ENCODE data around the gene TUBB6. TPM values are rescaled to one million over a fixed set of nuclear protein-coding genes. Genes with fewer than 3 reads are reported as not detected.

Gene TUBB6
- total and polyA plus RNA-seq, 5 donors from 2014 or later = 0.22 to 2.4 (median 0.64) TPM; not detected in 1

DNA sequence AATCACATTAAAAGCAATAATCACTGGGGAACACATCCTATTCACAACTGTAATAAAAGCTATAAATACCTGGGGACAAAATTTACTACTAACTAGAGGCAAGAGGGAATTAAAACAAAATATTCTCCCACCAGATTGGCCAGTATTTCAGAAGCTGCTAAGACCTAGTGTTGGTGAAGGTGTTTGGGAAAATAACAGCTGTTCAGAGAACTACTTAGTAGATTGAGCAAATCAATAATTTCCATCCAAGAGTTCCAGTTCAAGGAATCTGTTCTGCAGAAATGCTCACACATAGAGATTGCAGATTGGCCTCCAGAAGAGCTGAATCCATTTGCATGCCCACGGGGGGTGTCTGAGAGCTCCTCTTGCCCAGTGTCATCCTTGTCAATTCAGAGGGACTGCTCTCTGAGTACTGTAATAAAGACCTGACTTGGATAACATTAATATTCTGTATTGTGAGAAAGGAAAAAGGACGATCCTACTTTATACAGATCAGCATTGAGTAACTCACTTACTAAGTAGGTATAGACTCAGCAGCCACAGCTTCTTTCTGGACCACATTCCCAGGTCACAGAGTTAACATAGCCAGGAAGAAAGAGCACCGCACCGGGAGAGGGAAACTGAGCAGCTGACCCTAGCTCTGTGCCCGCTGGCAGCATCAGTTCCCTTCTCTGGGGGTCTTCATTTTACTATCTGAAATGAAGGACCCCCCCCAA lies 5.6 kb downstream of the TUBB6 start:
- no peak for DNase-seq
- ATAC-seq (ENCODE audit: low read depth in 2 of 2) = no peak
- H3K27ac Mint-ChIP-seq = no peak overlapping the region
- no peak overlapping the region for H3K4me3 ChIP-seq (ENCODE audit: low read depth, low read length)
- no peak overlapping the region for H3K27ac ChIP-seq (ENCODE audit: insufficient read depth, low read length, poor library complexity, severe bottlenecking)
- H3K27me3 Mint-ChIP-seq = peaks cover 42% of the 10 kb centered on the region
- peaks cover under 1% of the 10 kb centered on the region for H3K4me1 ChIP-seq (ENCODE audit: control insufficient read depth, insufficient read depth, low read length, poor library complexity, severe bottlenecking)
- H3K9me3 ChIP-seq (ENCODE audit: control insufficient read depth in 2 of 2, low read length in 2 of 2) = peaks cover 8 to 10% of the 10 kb centered on the region in 2 experiments
- H3K36me3 Mint-ChIP-seq = no peaks in the 10 kb centered on the region
- H3K36me3 ChIP-seq (ENCODE audit: control insufficient read depth, insufficient read depth, low read length) = no peaks in the 10 kb centered on the region
- no peaks in the 10 kb centered on the region for H3K4me1 Mint-ChIP-seq
- H3K9me3 Mint-ChIP-seq = peaks cover 0 to 9% (median 6%) of the 10 kb centered on the region in 7 donors
- H3K27me3 ChIP-seq (ENCODE audit: control insufficient read depth, insufficient read depth, low read length) = peaks cover 6% of the 10 kb centered on the region
- H3K4me3 Mint-ChIP-seq = no peak overlapping the region

DNA sequence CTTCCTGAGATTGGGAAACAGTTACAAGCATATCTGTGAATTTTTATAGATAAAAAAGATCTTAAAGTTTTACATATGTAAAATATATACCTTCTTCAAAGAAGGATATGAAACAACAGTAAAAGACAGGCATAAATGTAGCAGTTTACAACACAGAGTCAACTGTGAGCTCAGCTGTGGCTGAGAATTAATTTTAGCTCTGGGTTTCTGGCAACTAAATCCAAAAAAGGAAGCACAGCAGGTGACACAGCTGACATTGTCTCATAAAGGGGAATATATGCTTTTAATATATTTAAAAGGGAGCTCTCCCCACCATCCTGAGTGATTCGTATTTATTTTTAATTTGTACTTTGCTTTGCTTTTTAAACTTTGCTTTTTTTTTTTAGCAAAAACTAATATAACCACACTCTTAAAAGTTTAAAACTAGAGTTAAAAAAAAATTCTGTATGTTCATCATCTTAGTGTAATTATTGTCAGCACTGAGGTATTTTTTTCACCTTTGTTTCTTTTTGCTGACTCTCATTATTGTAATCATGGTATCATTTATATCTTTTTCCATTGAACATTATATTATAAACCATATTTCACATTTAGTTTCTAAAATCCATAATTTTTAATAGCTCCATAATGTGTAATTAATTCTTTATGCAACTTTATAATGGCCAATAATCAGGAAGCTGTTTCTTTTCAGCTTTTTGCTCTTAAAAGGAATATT lies 6.7 kb downstream of the TUBB6 start:
- Mint-ChIP-seq H3K36me3 (no peaks in the 10 kb centered on the region), H3K27ac (no peak overlapping the region), H3K9me3 (peaks cover 0 to 9% (median 3%) of the 10 kb centered on the region in 7 donors), H3K27me3 (peaks cover 33% of the 10 kb centered on the region), H3K4me3 (no peak overlapping the region), H3K4me1 (no peaks in the 10 kb centered on the region)
- DNase-seq (no peak), ATAC-seq (ENCODE audit: low read depth in 2 of 2) (no peak)
- no peaks in the 10 kb centered on the region for H3K4me1 ChIP-seq (ENCODE audit: control insufficient read depth, insufficient read depth, low read length, poor library complexity, severe bottlenecking)
- H3K27me3 ChIP-seq (ENCODE audit: control insufficient read depth, insufficient read depth, low read length) = peaks cover 2% of the 10 kb centered on the region
- no peak overlapping the region for H3K27ac ChIP-seq (ENCODE audit: insufficient read depth, low read length, poor library complexity, severe bottlenecking)
- H3K36me3 ChIP-seq (ENCODE audit: control insufficient read depth, insufficient read depth, low read length) = no peaks in the 10 kb centered on the region
- H3K9me3 ChIP-seq (ENCODE audit: control insufficient read depth in 2 of 2, low read length in 2 of 2) = peaks cover 8 to 10% of the 10 kb centered on the region in 2 experiments
- no peak overlapping the region for H3K4me3 ChIP-seq (ENCODE audit: low read depth, low read length)

DNA sequence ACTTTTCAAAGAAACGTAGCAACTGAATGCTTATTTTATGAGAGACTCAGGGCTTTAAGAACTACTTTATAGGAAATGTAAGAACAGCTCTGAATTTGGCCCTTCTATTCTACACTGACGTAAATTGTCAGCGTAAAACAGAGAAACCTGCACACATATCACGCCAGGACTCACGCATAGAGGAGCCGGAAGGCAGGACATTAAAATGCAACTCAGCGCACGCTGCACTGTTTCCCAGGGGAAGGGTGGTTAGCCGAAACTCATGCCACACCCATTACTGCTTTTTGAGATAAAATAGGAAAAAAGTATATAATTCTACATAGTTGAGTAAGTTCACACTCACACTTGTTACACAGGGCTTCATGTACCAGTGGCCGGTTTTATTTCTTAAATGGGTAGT lies 7.4 kb downstream of the TUBB6 start:
- Histone ChIP-seq H3K9me3 (ENCODE audit: control insufficient read depth in 2 of 2, low read length in 2 of 2) (peaks cover 8 to 10% of the 10 kb centered on the region in 2 experiments), H3K4me3 (ENCODE audit: low read depth, low read length) (no peak overlapping the region), H3K27me3 (ENCODE audit: control insufficient read depth, insufficient read depth, low read length) (no peaks in the 10 kb centered on the region), H3K36me3 (ENCODE audit: control insufficient read depth, insufficient read depth, low read length) (no peaks in the 10 kb centered on the region), H3K27ac (ENCODE audit: insufficient read depth, low read length, poor library complexity, severe bottlenecking) (no peak overlapping the region), H3K4me1 (ENCODE audit: control insufficient read depth, insufficient read depth, low read length, poor library complexity, severe bottlenecking) (no peaks in the 10 kb centered on the region)
- no peak for DNase-seq
- Mint-ChIP-seq H3K4me3 (no peak overlapping the region), H3K36me3 (no peaks in the 10 kb centered on the region), H3K4me1 (no peaks in the 10 kb centered on the region), H3K9me3 (peaks cover 0 to 9% (median 3%) of the 10 kb centered on the region in 7 donors), H3K27ac (peak overlapping the region in 1 of 3 donors; percentile 34), H3K27me3 (peaks cover 27% of the 10 kb centered on the region)
- no peak for ATAC-seq (ENCODE audit: low read depth in 2 of 2)

- no peak overlapping the region for H3K4me3 Mint-ChIP-seq
- no peak overlapping the region for H3K4me3 ChIP-seq (ENCODE audit: low read depth, low read length)
- H3K9me3 ChIP-seq (ENCODE audit: control insufficient read depth in 2 of 2, low read length in 2 of 2) = peaks cover 8 to 10% of the 10 kb centered on the region in 2 experiments
- peaks cover 0 to 9% (median 1%) of the 10 kb centered on the region in 7 donors for H3K9me3 Mint-ChIP-seq
- peaks cover 1% of the 10 kb centered on the region for H3K36me3 Mint-ChIP-seq
- ATAC-seq (ENCODE audit: low read depth in 2 of 2) = no peak
- peaks cover 23% of the 10 kb centered on the region for H3K27me3 Mint-ChIP-seq
- H3K27me3 ChIP-seq (ENCODE audit: control insufficient read depth, insufficient read depth, low read length) = no peaks in the 10 kb centered on the region
- H3K27ac Mint-ChIP-seq = no peak overlapping the region
- H3K36me3 ChIP-seq (ENCODE audit: control insufficient read depth, insufficient read depth, low read length) = no peaks in the 10 kb centered on the region
- H3K4me1 ChIP-seq (ENCODE audit: control insufficient read depth, insufficient read depth, low read length, poor library complexity, severe bottlenecking) = no peaks in the 10 kb centered on the region
- no peaks in the 10 kb centered on the region for H3K4me1 Mint-ChIP-seq
- H3K27ac ChIP-seq (ENCODE audit: insufficient read depth, low read length, poor library complexity, severe bottlenecking) = no peak overlapping the region
- DNase-seq = no peak
Measured at GRCh38 chr18:12315911-12316310, 7.9 kb downstream of the TUBB6 start.

- no peak overlapping the region for H3K27ac ChIP-seq (ENCODE audit: insufficient read depth, low read length, poor library complexity, severe bottlenecking)
- Mint-ChIP-seq H3K4me1 (no peaks in the 10 kb centered on the region), H3K27ac (no peak overlapping the region), H3K36me3 (peaks cover 7% of the 10 kb centered on the region), H3K27me3 (peaks cover 7% of the 10 kb centered on the region), H3K9me3 (peaks cover 0 to 6% (median 0%) of the 10 kb centered on the region in 7 donors), H3K4me3 (no peak overlapping the region)
- no peaks in the 10 kb centered on the region for H3K27me3 ChIP-seq (ENCODE audit: control insufficient read depth, insufficient read depth, low read length)
- H3K4me3 ChIP-seq (ENCODE audit: low read depth, low read length) = no peak overlapping the region
- no peak for ATAC-seq (ENCODE audit: low read depth in 2 of 2)
- DNase-seq = no peak
- no peaks in the 10 kb centered on the region for H3K4me1 ChIP-seq (ENCODE audit: control insufficient read depth, insufficient read depth, low read length, poor library complexity, severe bottlenecking)
- no peaks in the 10 kb centered on the region for H3K36me3 ChIP-seq (ENCODE audit: control insufficient read depth, insufficient read depth, low read length)
- peaks cover 0 to 2% of the 10 kb centered on the region in 2 experiments for H3K9me3 ChIP-seq (ENCODE audit: control insufficient read depth in 2 of 2, low read length in 2 of 2)
Measured at GRCh38 chr18:12317664-12318333, 9.8 kb downstream of the TUBB6 start.

- no peak overlapping the region for H3K27ac Mint-ChIP-seq
- Histone ChIP-seq H3K27me3 (ENCODE audit: control insufficient read depth, insufficient read depth, low read length) (no peaks in the 10 kb centered on the region), H3K4me1 (ENCODE audit: control insufficient read depth, insufficient read depth, low read length, poor library complexity, severe bottlenecking) (no peaks in the 10 kb centered on the region), H3K36me3 (ENCODE audit: control insufficient read depth, insufficient read depth, low read length) (peaks cover 2% of the 10 kb centered on the region), H3K9me3 (ENCODE audit: control insufficient read depth in 2 of 2, low read length in 2 of 2) (no peaks in the 10 kb centered on the region), H3K27ac (ENCODE audit: insufficient read depth, low read length, poor library complexity, severe bottlenecking) (no peak overlapping the region), H3K4me3 (ENCODE audit: low read depth, low read length) (no peak overlapping the region)
- ATAC-seq (ENCODE audit: low read depth in 2 of 2) = no peak
- H3K4me1 Mint-ChIP-seq = no peaks in the 10 kb centered on the region
- H3K36me3 Mint-ChIP-seq = peaks cover 7% of the 10 kb centered on the region
- H3K27me3 Mint-ChIP-seq = peaks cover 4% of the 10 kb centered on the region
- H3K9me3 Mint-ChIP-seq = peaks cover 0 to 2% (median 0%) of the 10 kb centered on the region in 7 donors
- H3K4me3 Mint-ChIP-seq = no peak overlapping the region
- DNase-seq = no peak
Measured at GRCh38 chr18:12318334-12318697, 10.3 kb downstream of the TUBB6 start.

GRCh38 chr18:12318857-12319256 lies 10.8 kb downstream of the TUBB6 start:
- no peaks in the 10 kb centered on the region for H3K9me3 ChIP-seq (ENCODE audit: control insufficient read depth in 2 of 2, low read length in 2 of 2)
- Mint-ChIP-seq H3K9me3 (peaks cover 0 to 1% (median 0%) of the 10 kb centered on the region in 7 donors), H3K27ac (no peak overlapping the region), H3K4me1 (no peaks in the 10 kb centered on the region), H3K4me3 (no peak overlapping the region), H3K27me3 (no peaks in the 10 kb centered on the region), H3K36me3 (peaks cover 7% of the 10 kb centered on the region)
- no peak overlapping the region for H3K4me3 ChIP-seq (ENCODE audit: low read depth, low read length)
- no peak for DNase-seq
- no peaks in the 10 kb centered on the region for H3K4me1 ChIP-seq (ENCODE audit: control insufficient read depth, insufficient read depth, low read length, poor library complexity, severe bottlenecking)
- no peak overlapping the region for H3K27ac ChIP-seq (ENCODE audit: insufficient read depth, low read length, poor library complexity, severe bottlenecking)
- no peaks in the 10 kb centered on the region for H3K27me3 ChIP-seq (ENCODE audit: control insufficient read depth, insufficient read depth, low read length)
- H3K36me3 ChIP-seq (ENCODE audit: control insufficient read depth, insufficient read depth, low read length) = peaks cover 2% of the 10 kb centered on the region
- ATAC-seq (ENCODE audit: low read depth in 2 of 2) = no peak
